Retinal pigment epithelial cell (primary cell): ENCODE measurements around the gene RAB40C.
A peak's percentile ranks its signal among the peaks of the same experiment; 100 is the strongest.

ENCODE experiments used
- DNase-seq: peaks from one replicate; pipeline ENCODE4 v3.0.0-alpha.2; 2010; ENCODE audit warnings: low read depth
- H3K4me3 ChIP-seq: 2 replicates; pipeline ENCODE4 v1.5.1; 2011; ENCODE audit warnings: mild to moderate bottlenecking, low read length, control low read depth, moderate library complexity
- TF ChIP-seq, protein P1 (sequence below): conservative IDR thresholded peaks from 2 replicates; pipeline ENCODE4 v1.5.1; 2011; ENCODE audit warnings: low read depth, low read length, control low read depth, inconsistent platforms

Gene RAB40C

GRCh38 chr16:600781-601180 is 10.9 kb downstream of the RAB40C start:
- TF ChIP-seq, protein P1, sequence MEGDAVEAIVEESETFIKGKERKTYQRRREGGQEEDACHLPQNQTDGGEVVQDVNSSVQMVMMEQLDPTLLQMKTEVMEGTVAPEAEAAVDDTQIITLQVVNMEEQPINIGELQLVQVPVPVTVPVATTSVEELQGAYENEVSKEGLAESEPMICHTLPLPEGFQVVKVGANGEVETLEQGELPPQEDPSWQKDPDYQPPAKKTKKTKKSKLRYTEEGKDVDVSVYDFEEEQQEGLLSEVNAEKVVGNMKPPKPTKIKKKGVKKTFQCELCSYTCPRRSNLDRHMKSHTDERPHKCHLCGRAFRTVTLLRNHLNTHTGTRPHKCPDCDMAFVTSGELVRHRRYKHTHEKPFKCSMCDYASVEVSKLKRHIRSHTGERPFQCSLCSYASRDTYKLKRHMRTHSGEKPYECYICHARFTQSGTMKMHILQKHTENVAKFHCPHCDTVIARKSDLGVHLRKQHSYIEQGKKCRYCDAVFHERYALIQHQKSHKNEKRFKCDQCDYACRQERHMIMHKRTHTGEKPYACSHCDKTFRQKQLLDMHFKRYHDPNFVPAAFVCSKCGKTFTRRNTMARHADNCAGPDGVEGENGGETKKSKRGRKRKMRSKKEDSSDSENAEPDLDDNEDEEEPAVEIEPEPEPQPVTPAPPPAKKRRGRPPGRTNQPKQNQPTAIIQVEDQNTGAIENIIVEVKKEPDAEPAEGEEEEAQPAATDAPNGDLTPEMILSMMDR = peak; percentile 57
- no peak overlapping the region for H3K4me3 ChIP-seq
- DNase-seq = no peak

DNA sequence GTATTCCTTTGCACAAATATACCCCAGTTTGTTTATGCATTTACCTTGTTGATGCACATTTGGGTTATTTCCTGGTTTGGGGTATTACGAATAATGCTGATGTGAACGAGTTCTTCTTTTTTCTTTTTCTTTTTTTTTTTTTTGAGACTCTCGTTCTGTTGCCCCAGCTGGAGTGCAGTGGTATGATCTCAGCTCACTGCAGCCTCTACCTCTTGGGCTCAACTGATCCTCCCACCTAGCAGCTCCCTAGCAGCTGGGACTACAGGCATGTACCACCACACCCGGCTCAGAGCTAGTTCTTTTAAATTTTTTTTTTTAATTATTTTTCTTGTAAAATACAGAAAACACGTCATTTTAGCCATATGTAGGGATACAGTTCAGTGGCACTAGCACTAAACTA is 14.1 kb downstream of the RAB40C start:
- DNase-seq = no peak
- no peak overlapping the region for H3K4me3 ChIP-seq
- TF ChIP-seq, protein P1 = no peak

DNA sequence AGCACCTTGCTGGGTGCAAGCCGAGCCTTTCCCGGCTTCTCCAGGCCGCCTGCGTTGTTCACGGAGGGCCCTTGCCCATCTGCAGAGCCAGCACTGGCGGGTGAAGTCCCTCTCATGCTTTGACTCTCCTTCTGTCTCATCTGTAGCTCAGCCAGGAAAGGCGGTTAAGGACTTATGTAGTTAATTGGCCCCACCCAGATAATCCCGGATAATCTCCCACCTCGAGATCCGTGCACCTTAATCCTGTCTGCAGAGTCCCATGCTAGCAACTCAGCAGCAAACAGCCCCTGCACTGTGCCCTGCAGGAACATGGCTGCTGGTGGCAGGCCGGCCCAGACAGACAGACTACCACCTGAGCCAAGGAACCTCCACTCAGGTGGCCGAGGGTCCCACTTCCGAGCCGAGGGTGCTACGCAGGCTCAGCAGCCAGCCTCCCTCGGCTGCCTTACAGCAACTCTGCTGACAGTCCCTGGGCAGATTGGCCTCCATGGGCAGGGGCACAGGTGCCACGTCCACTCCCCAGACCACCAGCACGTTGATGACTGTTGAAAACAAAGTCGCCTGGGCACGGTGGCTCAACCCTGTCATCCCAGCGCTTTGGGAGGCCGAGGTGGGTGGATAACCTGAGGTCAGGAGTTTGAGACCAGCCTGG is 16.9 kb downstream of the RAB40C start:
- TF ChIP-seq, protein P1 = no peak
- no peak overlapping the region for H3K4me3 ChIP-seq
- DNase-seq = peak; percentile 79

- TF ChIP-seq, protein P1 = no peak
- no peak for DNase-seq
- no peak overlapping the region for H3K4me3 ChIP-seq
Measured at GRCh38 chr16:608019-608418, 18.2 kb downstream of the RAB40C start.

DNA sequence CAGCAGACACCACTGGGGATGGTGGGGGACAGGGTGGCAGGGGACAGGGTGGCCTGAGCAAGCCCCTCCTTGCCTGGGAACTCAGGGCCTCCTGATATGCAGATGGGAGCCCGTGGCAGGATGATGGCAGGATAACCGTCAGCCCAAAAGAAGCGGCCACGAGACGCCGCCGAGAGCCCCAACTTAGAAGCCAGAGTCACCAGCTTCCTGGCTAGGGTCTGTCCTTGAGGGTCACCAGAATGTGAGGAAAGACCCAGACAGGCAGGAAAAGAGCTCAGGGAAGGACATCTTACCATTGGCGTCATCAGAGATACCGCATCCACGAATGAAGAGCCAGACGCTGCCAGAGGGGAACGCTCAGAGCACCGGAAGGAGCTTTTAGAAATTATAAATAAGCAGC is 19.4 kb downstream of the RAB40C start:
- DNase-seq = no peak
- TF ChIP-seq, protein P1 = no peak
- no peak overlapping the region for H3K4me3 ChIP-seq

- DNase-seq = no peak
- H3K4me3 ChIP-seq = no peak overlapping the region
- TF ChIP-seq, protein P1 = no peak
Measured at GRCh38 chr16:609984-610383, 20.1 kb downstream of the RAB40C start.
